GM21576 (cell line): ENCODE measurements around the gene TERT.
"Not testable (repeated sequence)": the region's sequence is repeated elsewhere in the genome, so short reads cannot be mapped to it uniquely, and the experiment has no call there.

Experiments
- ATAC-seq: cut with Tn5 transposase; IDR thresholded peaks from one replicate; pipeline ENCODE4 v1.9.1; 2021; ENCODE audit warnings: mild to moderate bottlenecking, moderate library complexity; ENCODE audit not compliant: unreplicated experiment

Gene TERT

DNA sequence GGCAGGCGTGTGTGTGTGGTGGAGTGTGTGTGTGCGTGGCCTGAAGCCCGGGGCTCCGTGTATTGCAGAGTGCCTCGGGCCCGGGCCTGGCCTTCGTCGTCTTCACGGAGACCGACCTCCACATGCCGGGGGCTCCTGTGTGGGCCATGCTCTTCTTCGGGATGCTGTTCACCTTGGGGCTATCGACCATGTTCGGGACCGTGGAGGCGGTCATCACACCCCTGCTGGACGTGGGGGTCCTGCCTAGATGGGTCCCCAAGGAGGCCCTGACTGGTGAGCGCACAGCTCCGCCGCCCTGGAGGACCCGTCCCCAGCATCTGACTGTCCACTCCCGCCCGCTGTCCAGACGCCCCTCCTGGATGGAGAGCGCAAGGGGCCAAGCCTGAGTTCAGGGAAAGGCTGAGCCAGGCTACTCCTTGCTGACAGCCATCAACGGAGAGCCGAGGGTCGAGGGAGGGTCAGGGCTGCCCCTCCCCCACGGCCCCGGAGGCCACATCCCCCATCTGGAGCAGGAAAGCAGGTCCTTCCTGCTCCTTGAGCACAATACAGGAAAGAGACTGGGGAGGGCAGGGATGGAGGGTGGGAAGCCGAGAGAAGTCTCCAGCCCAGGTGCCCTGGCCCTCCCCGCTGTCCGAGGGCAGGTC lies 51.3 kb downstream of the TERT start:
- no peak for ATAC-seq

DNA sequence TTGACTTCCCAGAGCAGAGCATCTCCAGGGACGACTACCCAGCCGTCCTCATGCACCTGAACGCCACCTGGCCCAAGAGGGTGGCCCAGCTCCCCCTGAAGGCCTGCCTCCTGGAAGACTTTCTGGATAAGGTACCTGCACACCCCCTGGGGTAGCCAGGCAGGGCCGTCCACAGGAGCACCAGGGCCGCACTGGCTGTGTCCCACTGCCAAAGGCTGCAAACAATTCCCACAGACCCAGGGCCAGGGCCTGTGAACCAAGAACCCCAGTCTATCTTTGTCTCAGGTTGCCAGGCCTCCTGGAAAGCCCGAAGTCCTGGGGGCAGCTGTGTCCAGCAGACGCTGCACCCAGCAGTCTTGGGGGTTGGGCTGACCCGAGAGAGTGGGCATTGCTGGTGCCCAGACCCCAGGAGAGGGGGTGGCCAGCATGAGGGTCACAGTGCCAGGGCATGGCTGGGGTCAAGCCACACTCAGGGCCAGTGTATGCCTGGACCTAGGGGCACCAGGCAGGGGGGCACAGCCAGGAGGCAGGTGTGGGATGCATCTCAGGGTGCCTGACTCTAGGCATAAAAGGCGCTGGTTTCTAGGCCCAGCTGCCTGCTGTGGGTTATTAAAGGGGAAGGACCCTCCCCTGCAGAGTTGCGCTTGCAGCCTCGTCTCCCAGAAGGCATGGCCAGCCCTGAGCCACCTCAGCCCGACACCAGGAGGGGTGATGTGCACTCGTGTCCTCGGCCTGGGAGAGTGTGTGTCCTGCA lies 52.0 kb downstream of the TERT start:
- ATAC-seq, result no peak

DNA sequence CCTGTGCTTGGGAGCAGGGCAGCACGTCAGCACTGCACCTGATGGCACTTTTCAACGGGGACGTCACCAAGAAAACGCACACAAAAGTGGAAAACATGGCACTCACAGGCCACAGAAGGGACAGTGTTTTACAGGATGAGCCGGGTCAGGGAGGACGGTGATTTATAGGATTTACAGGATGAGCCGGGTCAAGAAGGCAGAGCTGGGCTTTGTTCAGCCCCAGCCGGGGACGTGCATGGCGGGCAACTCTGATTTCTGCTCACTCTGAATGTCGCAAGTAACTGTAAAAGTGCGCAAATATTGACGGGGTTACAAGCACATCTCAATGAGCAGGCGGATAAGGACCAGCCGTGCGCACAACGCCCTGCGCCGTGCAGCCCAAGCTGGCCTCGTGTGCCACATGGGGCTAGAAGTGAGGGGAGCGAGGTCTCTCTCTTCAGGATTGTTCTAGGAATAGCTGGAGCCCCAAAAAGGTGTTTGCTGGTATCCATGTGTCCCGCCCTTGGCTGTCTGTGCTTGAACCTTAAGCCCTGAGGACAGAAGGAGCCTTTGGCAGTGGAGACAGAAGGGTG lies 53.3 kb downstream of the TERT start:
- no peak for ATAC-seq

DNA sequence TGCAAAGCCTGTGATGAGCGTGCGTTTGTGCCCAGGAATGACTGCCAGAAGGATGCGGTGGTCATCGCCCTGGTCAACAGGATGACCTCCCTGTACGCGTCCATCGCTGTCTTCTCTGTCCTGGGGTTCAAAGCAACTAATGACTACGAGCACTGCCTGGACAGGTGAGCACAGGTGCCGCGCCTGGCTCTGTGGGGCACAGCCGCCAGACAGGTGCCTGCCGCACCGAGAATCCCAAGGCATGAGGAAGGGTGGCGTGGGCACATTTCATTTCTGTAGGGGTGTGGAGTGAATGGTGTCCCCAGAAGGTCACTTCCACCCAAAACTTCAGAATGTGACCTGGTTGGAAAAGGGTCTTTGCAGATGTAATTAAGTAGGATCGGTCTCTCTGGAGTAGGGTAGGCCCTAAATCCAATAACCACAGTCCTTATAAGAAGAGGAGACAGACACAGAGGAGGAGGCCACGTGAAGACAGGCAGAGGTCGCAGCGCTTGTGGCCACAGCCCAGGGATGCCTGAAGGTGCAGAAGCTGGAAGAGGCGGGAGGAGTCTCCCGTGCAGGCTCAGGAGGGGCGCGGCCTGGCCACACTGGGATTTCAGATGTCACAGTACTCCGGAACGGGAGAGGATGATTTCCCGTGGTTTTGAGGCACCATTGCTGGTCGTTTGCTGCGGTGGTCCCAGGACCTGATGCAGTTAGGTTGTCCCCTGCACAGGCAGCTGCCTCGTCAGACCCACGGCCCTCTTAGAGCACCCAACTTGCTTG lies 54.2 kb downstream of the TERT start:
- no peak for ATAC-seq

DNA sequence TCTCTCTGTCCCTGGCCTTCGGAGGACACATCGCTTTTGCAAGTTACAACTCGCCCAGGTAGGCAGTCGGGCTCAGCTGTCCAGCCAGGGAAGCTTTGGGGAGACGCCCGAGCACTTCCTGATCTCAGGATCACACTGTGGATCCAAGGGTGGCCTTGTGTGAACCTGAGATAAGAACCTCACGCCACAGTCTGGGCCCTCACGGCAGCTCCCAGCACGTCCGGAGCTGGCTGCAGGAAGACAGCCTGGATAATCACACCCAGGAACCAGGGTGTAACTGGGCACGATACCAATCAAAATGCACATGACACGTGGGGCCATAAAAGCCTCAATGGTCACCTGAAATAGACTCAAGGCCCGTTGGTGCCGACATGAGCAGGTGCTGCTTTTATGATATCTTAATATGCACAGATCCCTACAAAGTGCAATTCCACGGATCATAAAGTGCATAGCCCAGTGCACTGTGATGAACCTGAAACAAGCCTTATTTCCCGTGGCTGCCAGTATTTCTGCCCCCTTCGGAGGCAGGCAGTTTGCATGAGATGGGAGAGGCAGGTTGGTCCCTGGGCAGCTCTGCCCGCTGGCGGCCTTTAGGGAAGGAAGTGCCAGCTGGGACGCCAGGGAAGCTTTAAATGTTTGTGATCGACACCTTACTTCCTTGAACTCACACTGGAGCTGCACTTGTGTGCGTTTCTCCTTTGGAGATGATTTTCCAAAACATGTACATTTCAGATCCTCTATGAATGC lies 55.2 kb downstream of the TERT start:
- no peak for ATAC-seq

DNA sequence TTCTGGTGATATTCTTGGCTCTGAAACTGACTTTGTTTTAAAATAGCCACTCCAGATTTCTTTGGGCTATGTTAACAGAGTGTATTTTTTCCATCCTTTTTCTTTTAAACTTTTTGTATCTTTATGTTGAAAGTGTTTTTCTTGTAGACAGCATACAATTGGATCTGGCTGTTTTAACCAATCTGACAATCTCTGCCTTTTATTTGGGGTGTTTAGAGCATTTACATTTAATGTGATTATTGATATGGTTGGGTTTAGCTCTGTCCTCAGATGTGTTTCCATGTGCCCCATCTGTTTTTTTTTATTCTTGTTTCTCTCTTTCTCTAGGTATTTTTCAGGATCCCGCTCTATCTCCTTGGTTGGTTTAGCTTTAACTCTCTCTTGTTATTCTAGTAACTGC lies 59.0 kb downstream of the TERT start:
- no peak for ATAC-seq

DNA sequence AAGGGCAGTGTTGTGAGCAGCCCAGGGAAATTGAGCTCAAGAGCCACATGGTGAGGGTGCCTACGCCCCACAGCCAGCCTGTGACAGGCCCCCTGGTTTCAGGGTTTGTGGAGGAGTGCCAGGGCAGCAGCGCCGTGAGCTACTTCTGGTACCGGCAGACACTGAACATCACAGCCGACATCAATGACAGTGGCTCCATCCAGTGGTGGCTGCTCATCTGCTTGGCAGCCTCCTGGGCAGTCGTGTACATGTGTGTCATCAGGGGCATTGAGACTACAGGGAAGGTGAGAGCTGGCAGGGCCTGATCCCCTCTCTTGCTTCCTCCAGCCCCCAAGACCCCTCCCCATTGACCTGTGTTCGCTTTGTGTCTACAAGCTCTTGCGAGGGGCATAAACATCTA lies 59.5 kb downstream of the TERT start:
- ATAC-seq, result no peak

DNA sequence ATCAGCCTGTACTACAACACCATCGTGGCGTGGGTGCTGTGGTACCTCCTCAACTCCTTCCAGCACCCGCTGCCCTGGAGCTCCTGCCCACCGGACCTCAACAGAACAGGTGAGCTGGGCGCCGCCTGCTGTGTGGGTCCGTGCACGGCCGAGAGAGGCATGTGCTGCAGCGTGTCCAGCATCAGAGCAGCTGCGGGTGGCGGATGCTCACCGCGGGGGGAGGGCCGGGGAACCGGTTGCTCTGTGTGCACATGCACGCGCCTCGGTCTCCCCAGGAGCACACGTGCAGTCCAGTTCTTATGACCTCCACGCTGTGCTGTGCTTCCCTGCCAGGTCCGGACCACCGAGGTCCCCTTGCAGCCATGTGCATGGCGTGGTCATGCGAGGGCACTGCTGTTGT lies 62.1 kb downstream of the TERT start:
- ATAC-seq, result no peak

DNA sequence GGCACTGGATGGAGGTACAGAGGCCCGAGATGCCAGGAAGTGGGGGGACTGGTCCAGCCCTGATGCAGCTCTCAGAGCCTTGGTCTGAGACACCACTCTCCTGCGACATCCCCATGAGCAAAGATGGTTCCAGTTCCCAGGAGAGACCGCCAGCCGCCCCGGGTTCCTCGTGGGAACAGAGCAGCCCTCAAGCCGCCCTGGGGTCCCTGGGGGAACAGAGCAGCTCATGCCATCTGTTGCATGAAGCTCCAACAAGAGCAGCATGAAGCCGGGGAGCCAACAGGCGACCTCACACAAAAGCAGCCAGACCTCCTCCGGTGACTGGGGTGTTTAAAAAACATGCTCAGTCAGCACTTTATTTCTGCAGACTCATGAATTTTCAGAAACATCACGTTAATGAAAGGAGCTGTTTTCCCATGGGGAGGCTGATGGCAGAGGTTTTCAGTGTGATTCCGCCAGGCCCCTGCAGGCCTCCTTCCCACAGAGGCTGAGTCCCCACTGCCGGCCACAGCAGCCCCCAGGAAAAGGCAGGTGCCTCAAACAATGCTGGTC lies 63.4 kb downstream of the TERT start:
- ATAC-seq, result no peak

DNA sequence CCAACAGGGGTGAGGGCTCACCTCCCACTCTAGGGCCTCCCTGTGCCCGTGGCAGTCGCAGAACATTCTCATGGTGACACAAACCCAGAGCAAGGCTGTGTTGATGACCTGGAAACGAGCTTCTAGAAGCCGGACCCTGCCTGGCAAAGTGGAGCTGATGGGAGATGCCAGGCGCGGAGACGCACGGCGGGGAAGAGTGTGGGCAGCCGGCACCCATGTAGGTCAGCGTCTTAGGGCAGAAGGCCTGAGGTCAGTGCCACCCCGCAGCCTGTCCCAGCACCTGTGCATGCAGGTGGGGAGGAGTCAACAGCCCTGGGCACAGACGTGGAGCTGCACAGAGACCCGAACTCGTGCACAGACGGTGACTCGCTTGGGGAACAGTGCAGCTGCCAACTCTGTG lies 64.3 kb downstream of the TERT start:
- no peak for ATAC-seq

DNA sequence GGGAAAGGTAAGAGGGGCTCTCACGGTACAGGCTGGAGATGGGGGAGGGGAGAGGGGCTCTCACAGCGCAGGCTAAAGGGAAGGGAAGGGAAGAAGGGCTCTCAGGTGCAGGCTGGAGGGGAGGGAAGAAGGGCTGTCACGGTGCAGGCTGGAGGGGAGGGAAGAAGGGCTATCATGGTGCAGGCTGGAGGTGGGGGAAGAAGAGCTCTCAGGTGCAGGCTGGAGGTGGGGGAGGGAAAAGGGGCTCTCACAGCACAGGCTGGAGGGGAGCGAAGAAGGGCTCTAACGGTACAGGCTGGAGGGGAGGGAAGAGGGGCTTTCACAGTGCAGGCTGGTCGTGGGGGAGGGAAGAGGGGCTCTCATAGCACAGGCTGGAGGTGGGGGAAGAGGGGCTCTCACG lies 65.0 kb downstream of the TERT start:
- ATAC-seq, result no peak

DNA sequence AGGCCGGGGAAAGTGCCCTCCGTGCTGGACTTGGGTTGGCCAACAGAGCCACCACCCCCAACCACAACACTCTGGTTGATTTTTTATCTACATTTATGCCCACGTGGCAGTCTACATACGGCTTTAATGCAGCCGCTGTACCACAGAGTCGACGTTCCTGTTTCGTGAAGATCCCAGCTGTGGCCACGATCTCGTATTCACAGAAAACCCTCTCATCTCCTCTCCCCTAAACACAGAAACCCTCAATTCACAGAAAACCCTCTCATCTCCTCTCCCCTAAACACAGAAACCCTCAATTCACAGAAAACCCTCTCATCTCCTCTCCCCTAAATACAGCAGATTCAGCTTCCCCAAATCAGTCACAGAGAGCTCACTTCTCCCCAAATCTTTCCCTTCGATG lies 65.8 kb downstream of the TERT start:
- not testable (repeated sequence) for ATAC-seq

DNA sequence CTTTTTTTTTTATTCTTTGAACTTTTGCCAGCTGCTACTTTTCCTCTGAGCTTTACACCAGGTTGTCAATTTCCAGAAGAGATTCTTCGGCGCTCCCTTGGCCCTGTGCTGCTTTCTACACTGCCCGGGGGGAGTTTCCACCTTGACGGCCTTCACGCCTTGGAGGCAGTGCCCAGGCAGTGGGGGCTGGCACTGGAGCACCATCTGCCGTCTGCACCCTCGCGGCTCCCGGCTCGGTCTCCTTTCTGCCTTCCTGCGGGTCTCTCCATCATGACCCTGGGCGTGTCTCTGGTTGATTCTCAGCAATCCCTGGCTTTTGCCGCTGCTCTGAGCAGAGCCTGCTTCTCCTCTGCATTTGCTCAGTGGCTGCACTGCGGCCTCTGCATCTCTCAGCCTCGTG lies 66.7 kb downstream of the TERT start:
- ATAC-seq, result no peak

DNA sequence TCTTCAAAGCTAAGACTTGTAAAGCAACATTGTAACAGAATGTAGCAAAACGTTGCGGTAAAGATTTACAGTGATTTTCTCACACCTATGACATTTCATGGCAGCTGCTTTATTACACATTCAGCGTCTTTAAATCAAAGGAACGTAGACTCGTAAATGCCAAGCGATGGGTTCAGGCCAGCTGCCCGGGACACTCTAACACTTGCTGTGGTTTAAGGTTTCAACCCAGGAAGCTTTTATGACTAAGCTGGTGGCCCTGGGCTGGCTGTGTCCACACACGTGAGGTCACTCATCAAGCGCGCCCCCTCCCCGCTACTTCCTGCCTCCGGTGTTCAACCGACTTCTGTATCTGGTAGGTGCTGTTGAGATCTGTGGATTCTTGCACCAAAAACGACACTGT lies 67.2 kb downstream of the TERT start:
- ATAC-seq, result no peak

DNA sequence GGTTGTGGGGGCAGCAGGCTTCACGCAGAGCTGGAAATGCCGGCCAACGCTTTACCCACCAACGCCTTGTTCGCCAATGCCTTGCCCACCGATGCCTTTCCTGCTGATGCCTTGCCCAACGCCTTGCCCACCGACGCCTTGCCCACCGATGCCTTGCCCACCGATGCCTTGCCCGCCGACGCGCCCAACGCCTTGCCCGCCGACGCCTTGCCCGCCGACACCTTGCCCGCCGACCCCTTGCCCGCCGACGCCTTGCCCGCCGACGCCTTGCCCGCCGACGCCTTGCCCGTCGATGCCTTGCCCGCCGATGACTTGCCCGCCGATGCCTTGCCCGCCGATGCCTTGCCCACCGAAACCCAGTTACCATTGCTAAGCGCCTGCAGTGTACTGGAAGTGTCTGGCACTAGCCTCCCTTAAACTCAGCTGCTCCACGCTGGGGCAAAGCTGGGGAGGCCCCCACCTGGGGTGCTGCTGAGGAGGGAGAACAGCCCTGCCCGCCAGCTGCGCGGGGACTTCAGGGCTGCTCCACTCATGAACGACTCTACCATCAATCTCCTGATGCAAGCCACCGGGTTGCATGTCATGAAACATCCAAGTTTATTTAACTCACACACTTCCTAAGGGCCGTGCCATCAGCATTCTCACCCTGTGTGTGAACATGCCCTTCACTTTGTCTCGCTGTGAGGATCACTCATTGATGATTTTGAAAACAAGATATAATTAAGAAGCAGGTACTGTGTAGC lies 67.9 kb downstream of the TERT start:
- no peak for ATAC-seq

DNA sequence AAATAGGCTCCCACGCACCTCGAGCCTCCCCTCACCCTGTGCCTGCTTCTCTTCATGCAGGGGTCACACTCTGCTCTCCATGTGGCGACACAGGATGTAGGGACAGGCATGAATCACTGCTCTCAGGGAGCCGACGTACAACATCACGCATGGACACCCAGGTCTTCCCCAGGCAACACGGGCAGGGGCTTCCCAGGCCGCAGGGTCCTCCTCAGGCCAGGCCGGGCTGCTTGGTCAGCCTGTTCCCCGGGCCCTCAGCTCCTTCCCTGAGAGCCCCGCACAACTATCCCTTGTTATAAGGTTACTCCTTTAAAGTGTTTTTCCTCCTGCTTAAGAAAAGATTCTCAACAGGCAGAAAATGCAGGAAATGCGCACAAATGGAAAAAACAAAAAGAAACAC lies 68.6 kb downstream of the TERT start:
- ATAC-seq, result no peak

DNA sequence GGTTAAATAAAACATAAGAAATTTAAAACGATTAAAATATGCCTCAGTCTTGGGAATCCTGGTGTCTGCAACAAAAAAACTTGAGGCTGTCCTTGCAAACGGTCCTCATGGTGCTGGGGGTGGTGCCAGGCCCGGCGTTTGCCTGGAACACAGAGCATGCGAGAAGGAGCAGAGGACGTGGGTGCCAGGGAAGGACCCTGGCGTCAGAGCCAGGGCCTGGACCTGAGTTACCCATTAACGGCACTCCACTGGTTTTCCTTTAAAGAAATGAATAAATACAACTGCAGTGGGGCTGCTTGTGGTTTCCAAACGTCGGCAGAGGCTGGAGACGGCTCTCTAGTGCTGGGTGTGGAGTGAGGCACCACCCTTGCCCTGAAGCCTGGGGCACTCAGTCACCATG lies 69.8 kb downstream of the TERT start, which contains the start of gene SLC6A18:
Gene SLC6A18, plus strand, starts transcription at position 301 of the 400 bp plus-strand sequence. Its CDS starts 97 bp downstream, at position 398.
- no peak for ATAC-seq

DNA sequence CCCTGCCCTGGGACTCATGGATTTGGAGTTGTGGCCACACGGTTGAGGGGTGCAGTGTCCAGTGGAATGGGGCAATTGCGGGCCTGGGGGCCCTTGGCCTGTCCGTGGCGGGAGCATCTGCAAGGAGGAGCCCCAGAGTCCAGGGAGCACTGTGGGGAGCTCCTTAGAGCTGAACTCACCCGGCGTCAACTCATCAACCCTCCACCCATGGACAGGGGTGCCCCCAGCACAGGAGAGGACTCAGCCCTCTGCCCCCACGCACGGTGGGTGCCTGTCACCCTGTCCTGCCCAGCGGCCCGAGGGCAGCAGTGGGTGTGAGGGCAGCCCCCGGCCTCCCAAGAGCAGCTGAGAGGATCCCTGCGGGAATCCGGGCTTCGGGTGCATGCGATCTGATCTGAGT lies 70.2 kb downstream of the TERT start:
- ATAC-seq, result no peak

DNA sequence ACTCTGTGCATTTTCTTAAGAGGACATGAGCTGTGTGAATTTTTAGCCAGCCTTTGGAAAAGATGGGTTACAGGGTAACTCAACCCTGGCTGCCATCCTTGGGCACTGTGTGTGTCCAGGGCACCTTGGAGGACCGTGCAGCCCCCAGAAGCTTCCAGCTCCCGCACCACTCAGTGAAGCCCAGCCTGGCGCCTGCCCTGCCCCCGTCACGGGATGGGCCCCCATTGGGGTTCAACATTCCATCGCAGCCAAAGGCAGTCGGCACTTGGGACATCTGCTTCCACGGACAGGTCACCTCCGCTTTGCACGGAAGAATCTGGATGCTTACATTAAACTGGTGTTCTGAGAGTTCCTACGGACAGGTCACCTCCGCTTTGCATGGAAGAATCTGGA lies 71.6 kb downstream of the TERT start:
- ATAC-seq, result no peak
